H54 (cell line): ENCODE results near the gene NUP58.

Source experiments
- DNase-seq: peaks from one replicate; pipeline ENCODE4 v3.0.0; 2011; ENCODE audit warnings: low spot score, mixed read lengths; ENCODE audit not compliant: insufficient read length
- FAIRE-seq: peaks from 3 replicates; lab custom pipeline; 2011; peaks lifted over from hg19 to GRCh38; lab: Jason Lieb, UNC
- POLR2A ChIP-seq: IDR thresholded peaks from 2 replicates; pipeline ENCODE4 v1.6.1; 2011; ENCODE audit warnings: low read depth, mild to moderate bottlenecking, low read length

The NUP58 gene

GRCh38 chr13:25375727-25376358 is 74.4 kb downstream of the NUP58 start:
- DNase-seq (peak; percentile 35), FAIRE-seq (no peak)
- no peak for TF ChIP-seq POLR2A

GRCh38 chr13:25377244-25377962 is 76.0 kb downstream of the NUP58 start:
- DNase-seq (no peak), FAIRE-seq (no peak)
- no peak for TF ChIP-seq POLR2A

- FAIRE-seq, result no peak
- no peak for TF ChIP-seq POLR2A
- no peak for DNase-seq
These were observed 77.1 kb downstream of the NUP58 start for GRCh38 chr13:25378528-25378927.

- DNase-seq, result no peak
- no peak for TF ChIP-seq POLR2A
- no peak for FAIRE-seq
These were observed 77.6 kb downstream of the NUP58 start for GRCh38 chr13:25379011-25379410.

GRCh38 chr13:25380082-25380481 is 78.7 kb downstream of the NUP58 start:
- FAIRE-seq (no peak), DNase-seq (no peak)
- no peak for TF ChIP-seq POLR2A

GRCh38 chr13:25380741-25381324 is 79.4 kb downstream of the NUP58 start:
- TF ChIP-seq POLR2A, result no peak
- DNase-seq (no peak), FAIRE-seq (no peak)

GRCh38 chr13:25384758-25385410 is 83.5 kb downstream of the NUP58 start:
- DNase-seq (no peak), FAIRE-seq (no peak)
- TF ChIP-seq POLR2A, result no peak

GRCh38 chr13:25391932-25392331 is 90.5 kb downstream of the NUP58 start:
- FAIRE-seq, result no peak
- no peak for TF ChIP-seq POLR2A
- no peak for DNase-seq
